Measurements from ENCODE around the gene ARHGAP18.

ARHGAP18 gene

DNA sequence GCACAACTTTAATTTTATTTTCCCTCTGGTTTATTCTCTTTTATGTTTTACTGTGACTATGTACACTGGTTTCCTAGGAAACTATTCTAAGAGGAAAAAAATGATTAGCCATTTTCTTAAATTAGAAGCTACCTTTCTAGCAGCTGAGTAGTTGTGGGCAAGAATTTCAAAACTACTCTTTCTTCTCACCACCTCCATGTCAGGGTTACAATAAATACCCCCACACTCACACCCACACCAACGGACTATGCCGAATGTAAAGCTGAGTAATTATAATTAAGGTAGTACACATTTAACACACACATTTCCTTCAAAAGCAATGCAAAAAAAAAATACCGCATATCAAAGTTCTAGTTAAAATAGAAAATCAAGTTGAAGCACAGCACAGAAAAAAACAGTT, 78.9 kb downstream of the ARHGAP18 start:
- Mint-ChIP-seq H3K27ac (no peak overlapping the region), H3K36me3 (ENCODE audit: low read depth) (peaks cover 9% of the 10 kb centered on the region), H3K4me1 (ENCODE audit: low read depth) (no peaks in the 10 kb centered on the region), H3K9me3 (no peaks in the 10 kb centered on the region), H3K4me3 (no peak overlapping the region), H3K27me3 (ENCODE audit: low read depth) (no peaks in the 10 kb centered on the region)
- DNase-seq (ENCODE audit: low spot score): no peak

DNA sequence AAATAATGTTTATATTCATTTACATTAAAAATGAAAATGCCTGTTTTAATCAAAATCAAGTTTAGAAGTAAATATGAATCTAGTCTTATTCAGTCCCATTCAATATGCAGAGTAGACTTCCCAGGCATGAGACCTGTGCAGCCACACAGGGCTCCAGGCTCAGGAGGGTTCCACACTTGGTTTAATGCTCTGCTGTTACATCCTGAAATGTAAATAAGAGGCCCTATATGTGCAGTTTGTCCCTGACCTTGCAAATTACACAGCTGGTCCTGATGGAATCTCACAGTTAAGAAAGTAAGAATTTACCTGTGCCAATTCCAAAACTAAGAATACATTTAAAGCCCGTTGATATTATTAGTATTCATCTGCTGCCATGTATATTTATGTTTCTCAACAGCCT, 79.4 kb downstream of the ARHGAP18 start:
- Mint-ChIP-seq H3K9me3 (no peaks in the 10 kb centered on the region), H3K36me3 (ENCODE audit: low read depth) (peaks cover 7% of the 10 kb centered on the region), H3K27me3 (ENCODE audit: low read depth) (no peaks in the 10 kb centered on the region), H3K27ac (no peak overlapping the region), H3K4me3 (no peak overlapping the region), H3K4me1 (ENCODE audit: low read depth) (no peaks in the 10 kb centered on the region)
- no peak for DNase-seq (ENCODE audit: low spot score)

DNA sequence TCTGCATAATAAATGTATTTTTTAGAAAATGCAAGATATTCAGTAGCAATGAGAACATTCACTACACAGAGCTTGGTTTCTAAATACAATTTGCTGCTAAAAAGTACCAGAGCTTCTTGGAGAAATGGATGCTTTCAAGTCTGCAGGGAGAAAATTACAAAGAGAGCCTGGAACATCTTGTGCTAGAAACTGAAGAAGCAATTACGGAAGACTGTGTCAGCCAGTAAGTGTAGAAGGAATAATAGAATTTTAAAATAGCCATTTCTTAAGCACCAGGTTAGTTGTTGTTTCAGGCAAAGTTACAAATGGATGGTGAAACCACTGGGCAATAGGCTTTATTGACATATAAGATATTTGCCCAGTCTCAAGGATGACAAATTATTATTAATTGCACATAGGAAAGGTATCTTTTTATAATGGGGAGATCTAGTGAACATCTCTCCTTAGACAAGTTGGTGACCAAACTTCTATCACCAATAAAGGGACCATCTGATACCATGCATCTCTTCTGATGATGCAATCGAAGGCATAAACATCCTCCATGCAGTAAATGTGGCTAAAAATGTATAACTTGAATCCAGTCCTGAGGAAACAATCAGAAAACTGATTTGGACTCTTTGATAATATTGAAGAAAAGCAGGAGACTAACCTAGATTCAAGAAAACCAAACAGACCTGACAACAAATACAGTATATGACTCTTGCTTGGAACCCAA, 81.7 kb downstream of the ARHGAP18 start:
- Mint-ChIP-seq H3K9me3 (no peaks in the 10 kb centered on the region), H3K27ac (no peak overlapping the region), H3K27me3 (ENCODE audit: low read depth) (no peaks in the 10 kb centered on the region), H3K4me3 (no peak overlapping the region), H3K36me3 (ENCODE audit: low read depth) (peaks cover 6% of the 10 kb centered on the region), H3K4me1 (ENCODE audit: low read depth) (no peaks in the 10 kb centered on the region)
- no peak for DNase-seq (ENCODE audit: low spot score)

DNA sequence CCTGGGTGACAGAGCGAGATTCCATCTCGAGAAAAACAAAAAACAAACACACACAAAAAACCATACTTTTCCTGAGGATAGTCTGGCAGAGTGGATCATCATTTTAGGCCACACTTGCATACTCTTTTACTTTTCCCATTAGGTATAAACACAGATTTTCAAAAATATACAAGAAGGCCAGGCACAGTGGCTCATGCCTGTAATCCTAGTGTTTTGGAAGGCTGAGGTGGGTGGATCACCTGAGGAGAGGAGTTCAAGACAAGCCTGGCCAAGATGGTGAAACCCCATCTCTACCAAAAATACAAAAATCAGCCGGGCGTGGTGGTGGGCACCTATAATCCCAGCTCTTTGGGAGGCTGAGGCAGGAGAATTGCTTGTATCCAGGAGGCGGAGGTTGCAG, 85.5 kb downstream of the ARHGAP18 start:
- no peak overlapping the region for H3K4me3 Mint-ChIP-seq
- no peak overlapping the region for H3K27ac Mint-ChIP-seq
- peaks cover 6% of the 10 kb centered on the region for H3K36me3 Mint-ChIP-seq (ENCODE audit: low read depth)
- H3K9me3 Mint-ChIP-seq: no peaks in the 10 kb centered on the region
- no peaks in the 10 kb centered on the region for H3K4me1 Mint-ChIP-seq (ENCODE audit: low read depth)
- DNase-seq (ENCODE audit: low spot score): no peak
- H3K27me3 Mint-ChIP-seq (ENCODE audit: low read depth): no peaks in the 10 kb centered on the region

DNA sequence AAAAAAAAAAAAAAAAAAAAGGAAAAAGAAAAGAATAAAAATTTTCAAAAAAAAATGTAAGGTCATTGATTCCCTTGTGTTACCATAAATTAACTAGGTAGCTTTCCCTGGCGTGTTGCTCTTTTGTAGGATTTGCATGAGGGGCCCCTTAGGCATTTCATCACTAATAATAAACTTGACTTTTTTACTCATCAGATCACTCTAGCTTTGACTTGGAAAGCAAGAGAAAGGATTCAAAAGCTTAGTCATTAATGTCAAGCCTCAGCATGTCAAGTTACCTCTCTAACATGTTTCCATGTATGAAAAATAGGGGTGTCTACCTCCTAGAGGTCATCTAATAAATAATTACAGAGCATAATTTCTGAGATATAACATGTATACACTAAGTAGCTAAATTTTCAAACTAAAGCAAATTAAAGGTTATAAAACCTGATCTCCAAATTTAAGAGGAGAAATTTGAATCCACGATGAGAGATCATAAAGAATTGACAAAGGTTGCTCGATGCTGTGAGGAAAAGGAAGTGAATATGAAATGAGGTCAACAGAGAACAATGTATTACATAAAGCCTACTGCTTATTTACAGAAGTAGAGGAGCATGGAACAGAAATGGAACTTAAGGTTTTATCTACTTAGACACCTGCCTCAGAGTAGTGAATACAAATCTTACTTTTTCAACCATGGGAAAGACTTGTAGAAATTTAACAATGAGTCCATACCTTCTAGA, 86.8 kb downstream of the ARHGAP18 start:
- Mint-ChIP-seq H3K36me3 (ENCODE audit: low read depth) (peaks cover 8% of the 10 kb centered on the region), H3K27ac (no peak overlapping the region), H3K27me3 (ENCODE audit: low read depth) (no peaks in the 10 kb centered on the region), H3K4me3 (no peak overlapping the region), H3K9me3 (no peaks in the 10 kb centered on the region), H3K4me1 (ENCODE audit: low read depth) (peaks cover 2% of the 10 kb centered on the region)
- no peak for DNase-seq (ENCODE audit: low spot score)

DNA sequence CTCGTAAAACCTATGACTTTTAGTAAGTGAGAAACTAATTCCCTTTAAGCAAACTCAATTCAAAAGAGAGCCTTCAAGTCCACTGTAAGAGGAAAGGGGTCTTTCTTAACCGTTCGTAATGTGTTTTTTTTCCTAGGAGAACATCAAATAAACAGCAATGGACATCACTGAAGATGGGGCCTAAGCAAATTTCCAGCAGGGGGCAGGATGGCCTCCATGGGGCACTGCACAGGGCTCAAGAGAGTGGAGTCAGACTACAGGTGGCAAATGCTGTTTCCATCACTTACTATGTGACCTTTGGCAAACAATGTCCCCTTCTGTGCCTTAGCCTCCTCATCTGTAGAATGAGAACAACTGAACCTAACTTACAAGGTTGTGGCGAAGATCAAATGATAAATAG, 88.7 kb downstream of the ARHGAP18 start:
- Mint-ChIP-seq H3K4me3 (no peak overlapping the region), H3K27me3 (ENCODE audit: low read depth) (no peaks in the 10 kb centered on the region), H3K9me3 (no peaks in the 10 kb centered on the region), H3K4me1 (ENCODE audit: low read depth) (peaks cover 2% of the 10 kb centered on the region), H3K36me3 (ENCODE audit: low read depth) (peaks cover 8% of the 10 kb centered on the region), H3K27ac (no peak overlapping the region)
- no peak for DNase-seq (ENCODE audit: low spot score)

DNA sequence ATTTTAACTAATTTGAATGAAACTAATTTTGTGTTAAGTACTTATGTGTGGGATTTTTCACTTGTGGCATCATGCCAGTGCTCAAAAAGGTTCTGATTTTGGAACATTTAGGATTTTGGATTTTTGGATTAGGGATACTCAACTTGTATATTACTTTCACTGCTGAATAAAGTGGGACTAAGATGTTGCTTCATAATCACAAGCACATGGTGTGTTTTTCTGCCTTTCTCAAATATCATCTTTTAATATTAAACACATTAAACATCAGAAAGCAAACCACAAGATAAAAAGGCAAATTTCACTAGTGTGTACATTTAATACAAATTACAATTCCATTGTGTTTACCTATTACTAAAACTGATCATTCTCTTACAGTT, 89.8 kb downstream of the ARHGAP18 start:
- H3K4me1 Mint-ChIP-seq (ENCODE audit: low read depth): peaks cover 2% of the 10 kb centered on the region
- H3K36me3 Mint-ChIP-seq (ENCODE audit: low read depth): peaks cover 8% of the 10 kb centered on the region
- H3K27ac Mint-ChIP-seq: no peak overlapping the region
- no peaks in the 10 kb centered on the region for H3K27me3 Mint-ChIP-seq (ENCODE audit: low read depth)
- no peak overlapping the region for H3K4me3 Mint-ChIP-seq
- no peaks in the 10 kb centered on the region for H3K9me3 Mint-ChIP-seq
- no peak for DNase-seq (ENCODE audit: low spot score)

DNA sequence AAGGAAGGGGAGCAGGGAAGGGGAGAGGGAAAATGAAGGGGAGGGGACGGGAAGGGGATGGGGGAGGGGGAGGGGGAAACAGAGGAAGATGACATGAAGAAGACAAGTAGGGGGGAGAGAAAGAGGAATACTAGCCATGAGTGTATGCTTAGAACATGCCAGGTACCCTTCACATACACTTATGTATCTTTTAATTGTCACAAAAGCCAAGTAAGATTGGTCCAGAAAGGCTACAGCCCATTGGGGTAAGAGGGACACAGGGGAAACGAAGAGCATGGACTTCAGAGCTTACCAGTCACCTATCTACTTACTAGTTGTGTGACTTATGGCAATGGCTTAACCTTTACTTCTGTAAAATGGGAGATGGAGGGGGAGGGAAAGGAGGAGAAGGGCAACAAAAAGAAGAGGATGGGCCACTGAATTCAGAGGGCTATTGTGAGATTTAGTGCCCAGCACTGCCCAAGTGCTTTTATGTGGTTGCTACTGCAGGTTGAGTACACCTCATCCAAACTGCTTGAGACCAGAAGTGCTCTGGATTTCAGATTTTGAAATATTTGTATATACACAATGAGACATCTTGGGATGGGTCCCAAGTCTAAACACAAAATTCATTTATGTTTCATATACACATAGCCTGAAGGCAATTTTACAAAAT, 90.3 kb downstream of the ARHGAP18 start:
- Mint-ChIP-seq H3K4me1 (ENCODE audit: low read depth) (peaks cover 2% of the 10 kb centered on the region), H3K9me3 (no peaks in the 10 kb centered on the region), H3K4me3 (no peak overlapping the region), H3K27ac (no peak overlapping the region), H3K27me3 (ENCODE audit: low read depth) (no peaks in the 10 kb centered on the region), H3K36me3 (ENCODE audit: low read depth) (peaks cover 11% of the 10 kb centered on the region)
- DNase-seq (ENCODE audit: low spot score): no peak

DNA sequence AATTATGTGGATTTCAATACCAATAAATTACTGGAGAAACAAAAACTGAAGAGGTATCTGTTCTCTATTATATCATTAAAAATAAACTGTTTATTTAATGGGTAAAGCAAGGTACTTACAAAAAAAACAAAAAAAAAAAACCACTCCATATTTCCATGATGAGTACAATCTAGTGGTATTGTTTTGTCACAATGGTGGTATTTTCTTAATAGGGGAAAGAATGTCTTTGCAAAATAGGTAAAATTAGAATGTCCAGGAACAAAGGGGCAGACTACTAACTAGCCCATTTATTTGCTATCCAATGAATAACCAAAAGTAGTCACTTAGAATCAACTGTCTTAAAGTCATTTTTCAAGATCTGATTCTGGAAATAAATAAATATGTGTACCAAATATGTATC, 92.0 kb downstream of the ARHGAP18 start:
- Mint-ChIP-seq H3K4me1 (ENCODE audit: low read depth) (peaks cover 2% of the 10 kb centered on the region), H3K27ac (no peak overlapping the region), H3K9me3 (no peaks in the 10 kb centered on the region), H3K4me3 (no peak overlapping the region), H3K36me3 (ENCODE audit: low read depth) (peaks cover 7% of the 10 kb centered on the region), H3K27me3 (ENCODE audit: low read depth) (no peaks in the 10 kb centered on the region)
- DNase-seq (ENCODE audit: low spot score): no peak

DNA sequence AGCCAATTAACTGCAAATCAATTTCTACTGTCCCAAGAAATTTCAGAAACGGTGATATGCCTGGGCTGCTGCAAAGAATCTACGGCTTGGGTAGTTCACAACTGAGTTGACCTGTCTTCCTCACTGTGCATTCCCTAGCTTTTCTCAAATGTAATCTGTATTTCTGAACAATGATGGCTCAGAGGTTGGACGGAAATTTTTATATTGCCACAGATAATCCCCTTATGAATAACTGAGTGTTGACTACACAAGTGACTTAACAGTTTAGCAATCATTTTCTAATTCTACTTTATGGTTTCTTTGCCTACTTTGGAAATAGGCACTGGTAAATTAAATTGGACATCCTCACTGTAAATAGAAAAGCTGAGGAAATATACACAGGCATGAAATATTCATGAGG, 94.5 kb downstream of the ARHGAP18 start:
- Mint-ChIP-seq H3K9me3 (no peaks in the 10 kb centered on the region), H3K27ac (no peak overlapping the region), H3K27me3 (ENCODE audit: low read depth) (no peaks in the 10 kb centered on the region), H3K4me1 (ENCODE audit: low read depth) (peaks cover 2% of the 10 kb centered on the region), H3K36me3 (ENCODE audit: low read depth) (peaks cover 10% of the 10 kb centered on the region), H3K4me3 (no peak overlapping the region)
- no peak for DNase-seq (ENCODE audit: low spot score)

DNA sequence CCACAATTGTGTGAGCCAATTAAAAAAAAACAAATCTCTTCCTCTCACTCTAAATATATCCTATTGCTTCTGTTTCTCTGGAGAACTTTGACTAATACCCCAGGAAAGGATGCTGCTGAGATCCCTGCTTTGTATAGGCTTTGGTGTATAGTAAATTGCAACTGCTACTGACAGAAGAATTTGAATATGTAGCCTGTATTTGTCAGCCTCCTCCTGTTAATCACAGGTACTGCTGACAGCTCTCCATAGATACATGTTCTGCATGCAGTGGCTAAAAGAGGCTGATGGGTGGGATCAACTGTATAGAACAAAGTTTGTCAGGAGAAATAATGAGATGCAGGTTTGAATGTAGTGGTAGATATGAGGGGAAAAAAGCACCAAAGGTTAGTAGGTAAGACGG, 95.0 kb downstream of the ARHGAP18 start:
- Mint-ChIP-seq H3K4me3 (no peak overlapping the region), H3K36me3 (ENCODE audit: low read depth) (peaks cover 14% of the 10 kb centered on the region), H3K27me3 (ENCODE audit: low read depth) (no peaks in the 10 kb centered on the region), H3K27ac (no peak overlapping the region), H3K9me3 (no peaks in the 10 kb centered on the region), H3K4me1 (ENCODE audit: low read depth) (peaks cover 2% of the 10 kb centered on the region)
- no peak for DNase-seq (ENCODE audit: low spot score)

DNA sequence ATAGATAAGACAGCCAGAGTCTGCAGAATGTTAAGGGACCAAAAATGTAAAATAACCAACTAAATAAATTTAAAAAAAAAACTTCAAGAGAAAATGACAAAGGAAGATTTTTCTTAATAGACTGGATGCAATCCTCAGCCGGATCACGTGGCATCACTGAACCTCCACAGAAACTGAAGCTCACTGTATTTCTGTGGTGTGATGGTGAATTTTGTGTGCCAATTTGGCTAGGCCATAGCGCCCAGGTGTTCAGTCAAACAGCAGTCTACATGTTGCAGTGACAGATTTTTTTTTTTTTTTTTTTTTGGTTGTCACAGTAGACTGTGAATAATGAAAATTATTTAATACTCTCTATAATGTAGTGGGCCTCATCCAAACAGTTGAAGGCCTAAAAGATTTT, 95.5 kb downstream of the ARHGAP18 start:
- Mint-ChIP-seq H3K27ac (no peak overlapping the region), H3K36me3 (ENCODE audit: low read depth) (peaks cover 16% of the 10 kb centered on the region), H3K4me1 (ENCODE audit: low read depth) (peaks cover 3% of the 10 kb centered on the region), H3K9me3 (no peaks in the 10 kb centered on the region), H3K4me3 (no peak overlapping the region), H3K27me3 (ENCODE audit: low read depth) (no peaks in the 10 kb centered on the region)
- no peak for DNase-seq (ENCODE audit: low spot score)

DNA sequence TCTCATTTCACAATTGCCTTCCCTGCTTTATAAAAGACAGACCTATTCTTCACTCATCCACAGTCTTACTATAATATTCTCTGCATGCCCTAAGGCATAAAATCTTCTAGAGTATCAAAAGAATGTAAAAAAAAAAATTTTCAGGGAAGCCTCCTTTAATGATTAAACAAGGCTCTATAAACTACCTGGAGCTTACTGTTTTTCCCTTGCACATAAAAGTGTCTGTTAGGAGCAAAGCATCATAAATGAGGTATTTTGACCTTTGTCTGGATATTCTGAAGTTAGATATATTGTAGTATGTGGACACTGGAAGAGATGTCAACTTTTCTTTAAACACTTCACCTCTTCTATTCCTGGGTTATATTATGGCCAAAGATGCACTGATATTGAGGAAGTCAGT, 97.5 kb downstream of the ARHGAP18 start:
- Mint-ChIP-seq H3K4me3 (no peak overlapping the region), H3K9me3 (no peaks in the 10 kb centered on the region)

DNA sequence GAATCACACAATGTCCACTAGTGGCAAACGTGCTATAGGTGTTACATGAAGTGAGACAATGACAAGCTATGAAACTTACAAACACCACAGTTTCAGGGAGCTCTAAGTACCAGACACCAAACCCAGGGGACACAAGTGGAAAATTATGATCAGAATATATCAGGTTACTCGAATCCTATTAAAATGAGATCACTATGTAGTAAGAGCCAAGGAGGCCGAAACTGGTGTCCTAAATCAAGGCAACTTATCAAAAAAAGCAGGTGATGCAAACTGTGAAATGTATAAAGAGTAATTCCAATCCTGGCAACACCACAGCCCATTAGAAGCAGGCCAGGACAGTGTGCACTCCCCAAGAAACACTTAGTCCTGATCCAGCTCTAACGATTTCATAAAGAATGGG, 100.3 kb downstream of the ARHGAP18 start:
- H3K27me3 Mint-ChIP-seq (ENCODE audit: low read depth): no peaks in the 10 kb centered on the region
- H3K27ac Mint-ChIP-seq: no peak overlapping the region
- no peaks in the 10 kb centered on the region for H3K9me3 Mint-ChIP-seq
- DNase-seq (ENCODE audit: low spot score): no peak
- peaks cover 14% of the 10 kb centered on the region for H3K36me3 Mint-ChIP-seq (ENCODE audit: low read depth)
- no peak overlapping the region for H3K4me3 Mint-ChIP-seq
- peaks cover 18% of the 10 kb centered on the region for H3K4me1 Mint-ChIP-seq (ENCODE audit: low read depth)

More for the DNA sequence above, 97.5 kb downstream of the ARHGAP18 start:
- Mint-ChIP-seq H3K27me3 (ENCODE audit: low read depth) (no peaks in the 10 kb centered on the region), H3K27ac (no peak overlapping the region), H3K36me3 (ENCODE audit: low read depth) (peaks cover 13% of the 10 kb centered on the region), H3K4me1 (ENCODE audit: low read depth) (peaks cover 4% of the 10 kb centered on the region)
- no peak for DNase-seq (ENCODE audit: low spot score)
